Activated CD4-positive, alpha-beta T cell treated with anti-CD3 and anti-CD28 coated beads for 48 hours (primary cell): ENCODE measurements around the gene JMY.
A peak's percentile ranks its signal among the peaks of the same experiment; 100 is the strongest.

Experiments
- DNase-seq: peaks from one replicate; pipeline ENCODE4 v3.0.0-alpha.2; 2020

Gene JMY

DNA sequence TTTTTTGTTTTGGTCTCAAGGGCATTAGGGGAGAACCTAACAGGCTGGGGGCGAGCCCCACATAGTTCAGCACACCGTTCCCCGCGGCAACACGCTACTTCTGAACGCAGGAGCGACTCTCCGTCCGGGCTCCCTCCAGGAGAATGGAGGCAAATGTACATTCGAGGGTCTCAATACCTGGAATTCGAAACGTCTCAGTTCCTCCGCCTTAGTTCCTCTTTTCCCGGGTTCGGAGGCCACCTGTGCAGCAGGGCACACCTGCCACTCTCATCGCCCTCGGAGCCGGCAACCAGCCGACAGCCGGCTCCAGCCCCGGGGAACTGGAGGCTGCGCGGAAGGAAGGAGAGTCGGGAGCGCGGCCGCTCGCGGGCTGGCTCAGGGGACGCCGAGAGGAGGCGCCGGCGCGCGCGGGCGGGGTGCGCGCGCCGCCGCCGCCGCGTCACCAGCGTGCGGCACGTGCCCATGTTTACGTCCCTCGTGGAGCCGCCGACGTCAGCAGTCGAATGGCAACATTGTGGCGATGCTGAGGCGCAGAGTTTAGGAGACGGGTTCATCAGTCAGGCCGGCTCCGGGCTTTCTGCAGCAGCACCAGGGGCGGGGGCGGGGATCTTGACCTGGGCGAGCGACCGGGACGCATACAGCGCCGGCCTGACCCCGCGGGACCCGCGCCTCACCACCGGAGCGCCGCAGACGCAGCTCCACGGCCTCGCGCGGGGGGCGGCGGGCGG, at the start of gene JMY:
Gene JMY (plus strand): TSS at position 498 of the 728 bp plus-strand sequence. CDS start 520 bp downstream, outside the sequence.
- DNase-seq: peak; percentile 88

DNA sequence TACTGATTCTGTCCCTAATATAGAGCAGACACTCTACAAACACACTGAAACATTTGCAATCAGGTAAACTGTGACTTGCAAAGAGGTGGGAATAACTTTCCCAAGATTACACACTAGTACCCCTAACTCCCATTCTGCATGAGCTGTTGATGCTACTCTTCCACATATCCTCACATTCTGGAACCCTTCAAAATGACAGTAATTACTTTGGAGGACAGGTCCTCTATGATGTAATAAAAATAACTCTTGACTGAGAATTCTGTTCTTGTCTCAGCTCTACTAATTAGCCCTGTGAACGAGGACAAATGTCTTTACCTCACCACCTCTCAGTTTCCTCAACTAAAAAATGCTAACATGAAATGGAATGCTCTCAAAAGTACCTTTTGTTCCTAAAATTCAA, 49.5 kb upstream of the JMY start:
- DNase-seq: no peak

DNA sequence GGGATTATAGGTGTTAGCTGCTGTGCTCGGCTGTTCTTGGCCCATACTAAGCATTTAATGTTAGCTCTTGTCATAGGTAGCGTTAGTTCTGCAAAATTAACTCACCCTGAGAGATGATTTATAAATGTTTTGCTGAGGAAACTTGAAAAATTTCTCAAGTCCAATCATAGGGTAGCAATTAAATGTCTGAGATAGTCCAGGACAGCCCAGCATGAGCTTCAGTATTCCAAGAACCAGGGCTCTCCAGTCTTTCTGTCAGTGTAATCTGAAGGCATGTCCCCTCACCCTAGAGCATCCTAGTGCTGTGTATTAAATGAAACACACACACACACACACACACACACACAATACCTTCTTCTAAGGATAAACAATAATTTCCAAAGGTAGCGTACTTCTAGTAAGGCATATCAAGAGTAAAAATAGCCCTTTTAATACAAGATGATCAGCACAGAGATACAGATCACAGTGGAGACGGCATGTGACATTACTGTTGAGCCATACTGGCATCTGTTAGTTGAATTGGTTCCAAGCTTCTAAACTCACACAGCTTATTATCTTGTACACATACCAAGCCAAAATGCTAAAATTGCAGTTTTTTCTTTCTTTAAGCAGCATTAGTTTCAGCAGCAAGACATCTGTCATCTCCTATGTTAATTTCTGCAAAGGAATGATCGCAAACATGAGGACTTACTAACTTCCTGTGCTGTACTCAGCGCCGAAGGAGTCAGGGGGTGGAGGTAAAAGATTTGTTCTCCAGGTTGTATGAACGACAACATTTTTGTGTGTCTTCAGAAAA, 46.3 kb upstream of the JMY start:
- no peak for DNase-seq

DNA sequence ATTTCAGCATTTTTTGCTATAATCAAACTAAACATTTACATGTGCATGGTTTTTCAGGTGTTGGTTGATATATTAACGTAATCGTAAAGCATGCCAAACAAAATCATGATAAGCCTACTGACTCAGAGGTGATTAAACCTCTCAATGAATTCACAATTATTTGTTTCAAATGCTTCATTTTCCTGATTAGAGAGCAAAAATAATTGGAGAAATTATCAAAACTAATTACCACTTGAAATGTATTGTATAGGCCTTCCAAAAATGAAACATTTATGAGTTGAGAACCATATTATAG, 45.7 kb upstream of the JMY start:
- no peak for DNase-seq

GRCh38 chr5:79191457-79191856, 44.5 kb upstream of the JMY start:
- DNase-seq: no peak

DNA sequence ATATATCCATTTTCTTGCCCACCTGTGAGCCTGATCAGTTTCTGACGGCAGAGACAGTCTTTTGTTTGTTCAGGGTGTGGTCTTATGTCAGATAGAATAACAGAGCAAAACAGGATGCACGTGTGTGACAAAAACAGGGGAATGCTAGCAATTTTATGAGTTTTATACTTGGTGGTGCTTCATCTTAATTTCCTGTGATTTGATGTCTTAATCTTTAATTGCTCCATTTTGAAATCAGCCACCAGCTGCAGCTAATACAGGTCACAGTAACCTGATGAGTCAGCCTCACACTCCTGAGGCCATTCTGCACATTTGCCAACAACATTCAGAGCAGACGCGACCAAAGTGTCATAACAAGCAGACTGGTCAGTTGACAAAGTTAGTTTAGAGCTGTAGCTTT, 42.3 kb upstream of the JMY start:
- no peak for DNase-seq

DNA sequence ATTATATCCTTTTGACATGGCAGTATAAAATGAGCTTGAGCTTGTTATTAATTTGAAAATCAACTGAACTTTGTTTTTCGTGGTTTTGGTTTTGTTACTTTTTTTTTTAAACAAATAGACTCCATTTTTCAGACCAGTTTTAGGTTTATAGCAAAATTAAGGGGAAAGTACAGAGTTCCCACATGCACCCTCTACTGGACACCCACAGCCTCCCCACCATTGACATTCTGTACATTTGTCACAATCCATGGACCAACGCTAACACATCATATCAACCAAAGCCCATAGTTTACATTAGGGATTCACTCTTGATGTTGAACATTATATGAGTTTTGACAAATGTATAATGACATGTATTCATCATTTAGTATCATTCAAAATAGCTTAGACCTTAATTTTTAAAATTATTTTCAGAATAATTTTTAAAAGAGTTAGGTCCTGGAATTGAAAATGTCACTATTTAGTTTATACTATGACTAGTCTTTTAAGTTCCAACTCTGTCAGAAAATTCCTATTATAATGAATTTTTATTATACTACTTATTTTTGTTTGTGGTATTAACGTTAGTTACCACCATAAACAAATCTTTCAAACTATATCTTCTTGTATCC, 35.3 kb upstream of the JMY start:
- DNase-seq: no peak

- no peak for DNase-seq
Observed at GRCh38 chr5:79201206-79201605, 34.7 kb upstream of the JMY start.

DNA sequence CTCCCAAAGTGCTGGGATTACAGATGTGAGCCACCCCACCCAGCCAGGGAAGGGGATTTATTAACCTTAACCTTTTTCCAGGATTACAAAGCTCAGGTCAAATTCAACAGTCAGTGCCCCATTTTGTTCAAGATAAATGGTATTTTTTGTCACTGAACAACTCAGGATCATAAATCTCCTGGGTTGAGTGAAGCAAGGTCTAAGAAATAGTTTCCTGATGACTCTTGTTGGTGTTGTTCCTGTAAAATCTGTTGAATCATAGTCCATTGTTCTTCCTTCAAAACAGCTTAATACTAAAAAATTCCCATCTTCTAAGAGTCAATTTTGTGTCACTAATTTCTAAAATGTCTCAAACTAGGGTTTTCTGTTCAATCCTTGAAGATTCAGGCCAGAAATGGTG, 33.9 kb upstream of the JMY start:
- DNase-seq: no peak

DNA sequence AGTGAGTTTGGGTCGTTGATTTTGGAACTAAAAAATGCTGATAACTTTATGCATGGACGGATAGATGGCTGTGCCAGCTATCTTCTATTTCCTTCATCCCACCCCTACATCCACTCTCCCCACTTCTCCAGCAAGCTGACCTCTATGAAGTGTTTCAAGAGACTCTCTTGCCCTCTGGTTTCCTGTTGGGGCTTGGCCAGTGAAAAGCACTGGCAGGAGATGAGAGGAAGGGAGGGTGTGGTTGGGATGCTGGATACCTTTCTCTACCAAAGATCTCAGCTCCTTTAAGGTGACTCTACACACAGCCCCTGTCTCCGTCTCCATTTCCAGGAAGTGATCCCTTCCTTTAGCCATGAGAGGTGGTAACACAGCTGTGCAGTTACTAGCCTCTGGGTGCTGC, 30.0 kb upstream of the JMY start:
- no peak for DNase-seq

DNA sequence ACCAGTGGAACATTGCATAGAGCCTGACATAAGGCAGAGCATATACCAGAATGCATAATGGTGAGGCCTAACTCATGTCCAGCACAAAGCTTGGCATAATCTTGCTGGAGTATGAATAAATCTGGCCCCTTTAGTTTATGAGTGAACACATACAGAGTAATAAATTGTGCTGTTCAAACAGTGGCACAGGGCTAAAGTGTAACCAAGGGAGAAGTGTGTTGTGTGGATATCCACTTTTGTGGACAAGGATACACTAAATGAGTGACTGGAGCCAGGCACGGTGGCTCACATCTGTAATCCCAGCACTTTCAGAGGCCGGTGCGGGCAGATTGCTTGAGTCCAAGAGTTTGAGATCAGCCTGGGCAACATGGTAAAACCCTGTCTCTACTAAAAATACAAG, 29.4 kb upstream of the JMY start:
- no peak for DNase-seq

GRCh38 chr5:79209505-79209904, 26.4 kb upstream of the JMY start:
- DNase-seq: no peak

DNA sequence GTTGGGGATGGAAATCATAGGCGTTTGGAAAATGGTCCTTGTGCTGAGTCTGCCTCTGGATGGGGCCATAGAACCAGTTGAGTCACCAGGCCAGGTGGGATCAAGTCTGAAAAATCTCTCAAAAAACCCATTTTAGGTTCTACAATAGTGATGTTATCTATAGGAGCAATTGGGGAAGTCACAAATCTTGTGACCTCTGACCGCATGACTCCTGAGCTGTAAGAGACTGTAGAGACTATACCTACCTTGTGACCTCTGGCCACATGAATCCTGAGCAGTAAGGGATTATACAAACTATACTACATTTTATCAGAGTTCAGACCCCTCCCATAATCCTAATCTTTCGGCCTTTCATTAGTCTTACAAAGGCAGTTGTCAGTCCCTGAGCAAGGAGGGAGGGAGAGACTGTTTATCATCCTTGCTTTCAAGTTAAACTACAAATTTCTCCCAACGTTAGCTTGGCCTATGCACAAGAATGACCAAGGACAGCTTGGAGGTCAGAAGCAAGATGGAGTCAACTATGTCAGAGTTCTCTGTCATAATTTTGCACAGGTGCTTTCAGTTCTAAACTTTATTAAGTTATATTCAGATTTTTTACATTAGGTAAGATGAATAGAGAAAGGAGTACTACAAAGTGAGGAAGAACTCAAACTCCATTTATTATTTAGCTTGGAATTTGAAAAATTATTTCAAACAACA, 11.5 kb upstream of the JMY start:
- DNase-seq: no peak

- no peak for DNase-seq
Observed at GRCh38 chr5:79225026-79225425, 10.9 kb upstream of the JMY start.

- DNase-seq: no peak
Observed at GRCh38 chr5:79225441-79225840, 10.5 kb upstream of the JMY start.

DNA sequence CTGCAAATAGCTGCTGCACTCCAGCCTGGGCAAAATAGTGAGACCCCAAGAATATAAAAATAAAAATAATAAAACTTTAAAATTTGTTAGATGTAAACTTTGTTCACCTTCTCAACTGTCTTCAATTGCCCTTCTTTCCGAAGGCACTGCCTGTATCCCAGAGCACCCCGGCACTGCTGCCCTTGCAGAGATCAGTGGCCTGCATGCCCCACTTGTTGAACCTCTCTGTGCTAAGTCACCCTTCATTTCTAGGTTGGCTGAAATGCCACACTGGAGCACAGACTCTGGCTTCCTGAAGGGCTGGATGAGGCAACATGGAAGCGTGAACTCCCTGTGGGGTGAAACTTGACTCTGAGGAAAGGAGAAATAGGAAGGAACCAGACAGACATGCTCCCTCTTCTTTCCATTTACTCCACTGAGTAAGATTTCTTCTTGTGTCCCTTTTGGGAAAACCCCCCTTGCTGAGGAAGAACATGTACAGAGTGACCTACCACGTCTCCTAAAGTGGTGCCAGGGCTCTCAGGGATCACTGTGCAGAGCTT, 8.4 kb upstream of the JMY start:
- DNase-seq: no peak

DNA sequence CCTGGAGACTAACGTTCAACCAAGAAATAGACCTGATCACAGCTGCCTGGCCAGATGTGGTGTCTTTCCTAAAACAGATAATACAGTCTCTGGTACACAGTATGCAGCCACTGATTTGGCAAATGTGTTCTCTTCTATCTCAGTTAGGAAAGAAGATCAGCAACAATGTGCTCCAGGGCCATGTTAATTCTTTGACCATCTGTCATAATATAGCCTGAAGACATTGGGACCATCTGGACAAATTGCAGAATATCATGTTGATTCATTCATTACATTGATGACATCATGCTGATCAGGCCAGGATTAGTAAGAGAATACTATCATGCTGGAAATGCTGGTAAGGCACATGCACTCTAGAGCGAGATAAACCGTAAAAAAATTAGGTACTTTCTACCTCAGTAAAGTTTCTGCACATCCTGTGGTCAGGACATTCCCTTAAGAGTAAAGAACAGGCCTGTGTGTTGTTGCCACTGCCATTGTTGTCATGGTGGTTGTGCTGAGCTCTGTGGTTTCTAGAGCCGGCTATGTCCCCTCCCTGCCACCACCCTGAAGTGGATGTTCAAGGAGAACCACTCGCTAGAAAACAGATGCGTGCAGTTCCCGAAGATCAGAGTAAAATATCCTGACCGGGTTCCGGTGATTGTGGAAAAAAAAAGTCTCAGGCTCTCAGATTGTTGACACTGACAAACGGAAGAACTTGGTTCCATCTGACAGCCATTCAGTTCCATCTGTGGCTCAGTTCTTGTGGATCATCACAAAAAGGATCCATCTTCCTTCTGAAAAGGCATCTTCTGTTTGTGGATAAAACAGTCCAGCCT, 6.4 kb upstream of the JMY start:
- DNase-seq: no peak

DNA sequence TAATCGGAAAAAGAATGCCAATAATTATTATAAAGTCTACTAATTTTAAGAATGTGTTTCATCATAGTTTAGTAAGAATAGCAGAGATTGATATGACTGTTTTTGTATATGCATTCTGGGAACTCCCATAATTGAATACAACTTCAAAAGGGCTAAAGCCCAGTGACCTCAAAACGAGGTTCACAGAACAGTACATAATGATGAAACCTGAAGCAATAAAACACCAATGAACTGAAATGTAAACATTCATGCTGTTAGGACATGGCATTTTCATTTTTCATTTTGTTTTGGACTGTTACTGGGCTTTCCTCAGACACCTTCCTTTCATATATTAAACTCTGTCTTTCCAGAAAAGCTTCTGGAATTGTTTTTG, 684 bp upstream of the JMY start:
- DNase-seq: no peak

DNA sequence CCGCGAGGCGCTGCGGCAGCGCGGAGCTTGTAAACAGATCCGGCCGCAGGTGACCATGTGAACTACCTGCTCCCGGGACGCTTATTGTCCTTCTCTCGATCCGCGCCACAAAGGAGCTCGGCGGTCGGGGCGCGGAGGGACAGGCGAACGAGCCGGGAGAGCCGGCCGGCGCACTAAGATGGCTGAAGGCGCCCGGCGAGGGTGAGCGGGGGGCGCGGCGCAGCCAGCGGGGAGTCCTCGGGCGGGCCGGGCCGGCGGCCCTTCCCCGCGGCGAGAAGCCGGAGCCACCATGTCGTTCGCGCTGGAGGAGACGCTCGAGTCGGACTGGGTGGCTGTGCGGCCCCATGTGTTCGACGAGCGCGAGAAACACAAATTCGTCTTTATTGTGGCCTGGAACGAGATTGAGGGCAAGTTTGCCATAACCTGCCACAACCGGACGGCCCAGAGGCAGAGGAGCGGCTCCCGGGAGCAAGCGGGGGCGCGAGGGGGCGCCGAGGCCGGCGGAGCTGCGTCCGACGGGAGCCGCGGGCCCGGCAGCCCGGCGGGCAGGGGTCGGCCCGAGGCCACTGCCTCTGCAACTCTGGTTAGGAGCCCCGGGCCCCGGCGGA, 535 bp downstream of the JMY start:
- peak; percentile 40 for DNase-seq

- DNase-seq: peak; percentile 56
Observed at GRCh38 chr5:79236970-79237739, 1.2 kb downstream of the JMY start.
